Endothelial cell (in vitro differentiated cells): ENCODE results near the gene ST6GAL1. TPM values are rescaled to one million over a fixed set of nuclear protein-coding genes. Genes with fewer than 3 reads are reported as not detected.

Source experiments
- DNase-seq: peaks from one replicate; pipeline ENCODE4 v3.0.0; 2021; ENCODE audit warnings: low spot score
- H3K27ac Mint-ChIP-seq: one replicate; pipeline ENCODE4 v1.8.0; 2021; ENCODE audit warnings: mixed read lengths, inconsistent platforms; ENCODE audit not compliant: unreplicated experiment
- H3K27me3 Mint-ChIP-seq: one replicate; pipeline ENCODE4 v1.8.0; 2021; ENCODE audit warnings: mild to moderate bottlenecking, moderate library complexity, mixed read lengths, inconsistent platforms; ENCODE audit not compliant: unreplicated experiment
- H3K36me3 Mint-ChIP-seq: one replicate; pipeline ENCODE4 v1.8.0; 2021; ENCODE audit warnings: mild to moderate bottlenecking, low read depth, mixed read lengths, inconsistent platforms; ENCODE audit not compliant: unreplicated experiment
- H3K4me1 Mint-ChIP-seq: one replicate; pipeline ENCODE4 v1.8.0; 2021; ENCODE audit warnings: mild to moderate bottlenecking, mixed read lengths, inconsistent platforms; ENCODE audit not compliant: unreplicated experiment
- H3K4me3 Mint-ChIP-seq: one replicate; pipeline ENCODE4 v1.8.0; 2021; ENCODE audit warnings: mild to moderate bottlenecking, mixed read lengths, inconsistent platforms; ENCODE audit not compliant: unreplicated experiment
- H3K9me3 Mint-ChIP-seq: one replicate; pipeline ENCODE4 v1.8.0; 2021; ENCODE audit warnings: mixed read lengths, inconsistent platforms; ENCODE audit not compliant: unreplicated experiment
- total RNA-seq: library from RNA; stranded (reverse); fragmentation: NEBNext Ultra II Directional; extraction: Animal tissue kit (Norgen Biotek cat#: 25700); gene quantifications from one replicate; pipeline ENCODE4 v1.2.1, GENCODE V29; 2021; ENCODE audit not compliant: unreplicated experiment
- TF ChIP-seq, protein P1 (sequence below): fragments of 200-600 bp; sonication (generic); IDR thresholded peaks from one replicate; pipeline ENCODE4 v1.5.0; 2021; ENCODE audit warnings: antibody characterized with exemption; ENCODE audit not compliant: unreplicated experiment

The ST6GAL1 gene
- total RNA-seq, 1 donor from 2014 or later = 82.4 TPM

DNA sequence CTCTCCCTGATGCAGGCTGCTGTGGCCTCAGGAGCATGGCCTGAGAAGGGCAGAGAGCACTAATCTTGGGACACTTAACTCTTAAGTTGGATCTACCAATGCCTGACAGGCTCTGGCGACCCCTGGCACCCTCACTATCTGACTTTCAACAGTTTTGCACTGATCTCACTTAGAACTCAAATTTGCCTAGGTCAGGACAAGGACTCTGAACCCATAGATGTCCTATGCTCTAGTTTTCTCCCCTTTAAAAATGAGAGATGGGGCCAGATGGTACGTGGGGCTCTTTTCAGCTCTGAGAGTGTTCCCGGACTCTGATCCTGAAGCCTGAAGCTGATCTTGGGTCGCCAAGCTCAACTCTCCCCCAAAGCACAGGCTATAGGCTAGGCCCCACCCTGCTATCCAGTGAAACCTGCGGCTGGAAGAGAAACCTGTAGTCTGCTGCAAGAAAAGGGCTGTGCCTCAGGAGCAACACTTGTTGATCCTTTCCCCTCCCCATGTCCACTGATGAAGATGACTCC, 143.3 kb downstream of the ST6GAL1 start:
- no peaks in the 10 kb centered on the region for H3K9me3 Mint-ChIP-seq
- no peak for DNase-seq
- H3K36me3 Mint-ChIP-seq = peaks cover 47% of the 10 kb centered on the region
- no peaks in the 10 kb centered on the region for H3K27me3 Mint-ChIP-seq
- no peak overlapping the region for H3K4me3 Mint-ChIP-seq
- no peak overlapping the region for H3K27ac Mint-ChIP-seq
- TF ChIP-seq, protein P1, sequence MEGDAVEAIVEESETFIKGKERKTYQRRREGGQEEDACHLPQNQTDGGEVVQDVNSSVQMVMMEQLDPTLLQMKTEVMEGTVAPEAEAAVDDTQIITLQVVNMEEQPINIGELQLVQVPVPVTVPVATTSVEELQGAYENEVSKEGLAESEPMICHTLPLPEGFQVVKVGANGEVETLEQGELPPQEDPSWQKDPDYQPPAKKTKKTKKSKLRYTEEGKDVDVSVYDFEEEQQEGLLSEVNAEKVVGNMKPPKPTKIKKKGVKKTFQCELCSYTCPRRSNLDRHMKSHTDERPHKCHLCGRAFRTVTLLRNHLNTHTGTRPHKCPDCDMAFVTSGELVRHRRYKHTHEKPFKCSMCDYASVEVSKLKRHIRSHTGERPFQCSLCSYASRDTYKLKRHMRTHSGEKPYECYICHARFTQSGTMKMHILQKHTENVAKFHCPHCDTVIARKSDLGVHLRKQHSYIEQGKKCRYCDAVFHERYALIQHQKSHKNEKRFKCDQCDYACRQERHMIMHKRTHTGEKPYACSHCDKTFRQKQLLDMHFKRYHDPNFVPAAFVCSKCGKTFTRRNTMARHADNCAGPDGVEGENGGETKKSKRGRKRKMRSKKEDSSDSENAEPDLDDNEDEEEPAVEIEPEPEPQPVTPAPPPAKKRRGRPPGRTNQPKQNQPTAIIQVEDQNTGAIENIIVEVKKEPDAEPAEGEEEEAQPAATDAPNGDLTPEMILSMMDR = no peak
- peaks cover 18% of the 10 kb centered on the region for H3K4me1 Mint-ChIP-seq

DNA sequence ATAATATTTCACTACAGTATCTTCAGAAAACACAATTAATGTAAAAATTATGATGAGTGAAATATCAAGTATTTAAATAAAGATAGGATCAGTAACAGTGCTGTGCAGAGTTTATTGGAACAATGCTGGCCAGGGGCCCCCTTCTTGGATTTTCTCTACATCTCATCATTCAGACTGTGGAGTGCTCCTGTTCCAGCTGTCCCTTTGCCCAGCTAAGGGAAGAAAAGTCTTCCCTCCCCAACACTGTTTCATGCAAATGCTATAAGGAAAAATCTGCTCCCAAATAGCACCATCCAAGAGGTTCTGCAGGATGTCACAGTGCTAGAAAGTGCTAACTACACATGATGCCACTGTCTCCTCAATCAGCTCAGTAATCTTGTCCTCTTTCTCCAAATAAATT, 144.5 kb downstream of the ST6GAL1 start:
- no peaks in the 10 kb centered on the region for H3K27me3 Mint-ChIP-seq
- no peak overlapping the region for H3K27ac Mint-ChIP-seq
- H3K9me3 Mint-ChIP-seq = no peaks in the 10 kb centered on the region
- TF ChIP-seq, protein P1 = no peak
- DNase-seq = no peak
- H3K4me1 Mint-ChIP-seq = peaks cover 18% of the 10 kb centered on the region
- H3K4me3 Mint-ChIP-seq = no peak overlapping the region
- H3K36me3 Mint-ChIP-seq = peaks cover 42% of the 10 kb centered on the region

DNA sequence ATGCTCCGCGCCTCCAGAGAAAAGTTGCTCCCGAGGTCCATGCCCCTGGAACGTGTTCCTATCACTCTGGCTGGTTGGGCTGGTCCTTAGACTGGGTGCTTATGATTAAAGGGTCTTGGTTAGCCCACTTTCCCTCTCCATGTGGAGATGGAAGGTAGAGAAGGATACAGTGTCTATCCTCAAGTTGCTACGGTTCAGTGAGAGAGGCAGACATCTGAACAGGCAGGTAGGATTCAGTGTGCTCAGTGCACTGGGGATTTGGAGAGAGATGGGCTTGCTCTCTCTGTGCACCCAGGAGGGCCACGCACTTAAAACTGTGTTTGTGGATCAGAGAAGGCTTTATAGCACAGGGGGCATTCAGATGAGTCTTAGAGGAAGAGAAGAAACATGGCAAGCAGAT, 146.0 kb downstream of the ST6GAL1 start:
- DNase-seq = no peak
- H3K36me3 Mint-ChIP-seq = peaks cover 33% of the 10 kb centered on the region
- H3K4me1 Mint-ChIP-seq = peaks cover 18% of the 10 kb centered on the region
- H3K9me3 Mint-ChIP-seq = no peaks in the 10 kb centered on the region
- H3K27me3 Mint-ChIP-seq = no peaks in the 10 kb centered on the region
- H3K4me3 Mint-ChIP-seq = no peak overlapping the region
- TF ChIP-seq, protein P1 = no peak
- H3K27ac Mint-ChIP-seq = no peak overlapping the region

DNA sequence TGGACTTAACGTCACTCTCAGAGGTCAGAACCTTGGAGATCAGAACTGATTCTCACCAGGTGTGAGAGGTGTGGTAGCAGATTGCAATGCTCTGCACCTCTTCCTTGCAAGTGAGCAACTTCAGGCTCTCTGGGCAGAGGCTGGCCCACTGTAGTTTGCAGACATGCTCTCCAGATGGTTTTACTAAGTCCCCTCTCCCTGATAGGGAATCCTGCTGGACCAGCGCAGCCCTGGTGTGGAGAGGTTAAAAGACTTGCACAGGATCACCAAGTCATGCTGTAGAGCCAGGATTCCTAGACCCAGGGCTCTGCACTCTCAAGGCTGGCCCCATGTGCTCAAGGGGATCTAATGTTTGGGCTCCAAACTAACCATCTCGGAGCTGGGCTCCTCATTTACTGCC, 146.8 kb downstream of the ST6GAL1 start:
- no peak overlapping the region for H3K4me3 Mint-ChIP-seq
- no peaks in the 10 kb centered on the region for H3K27me3 Mint-ChIP-seq
- H3K27ac Mint-ChIP-seq = no peak overlapping the region
- H3K9me3 Mint-ChIP-seq = no peaks in the 10 kb centered on the region
- TF ChIP-seq, protein P1 = no peak
- H3K36me3 Mint-ChIP-seq = peaks cover 33% of the 10 kb centered on the region
- no peak for DNase-seq
- peaks cover 16% of the 10 kb centered on the region for H3K4me1 Mint-ChIP-seq

DNA sequence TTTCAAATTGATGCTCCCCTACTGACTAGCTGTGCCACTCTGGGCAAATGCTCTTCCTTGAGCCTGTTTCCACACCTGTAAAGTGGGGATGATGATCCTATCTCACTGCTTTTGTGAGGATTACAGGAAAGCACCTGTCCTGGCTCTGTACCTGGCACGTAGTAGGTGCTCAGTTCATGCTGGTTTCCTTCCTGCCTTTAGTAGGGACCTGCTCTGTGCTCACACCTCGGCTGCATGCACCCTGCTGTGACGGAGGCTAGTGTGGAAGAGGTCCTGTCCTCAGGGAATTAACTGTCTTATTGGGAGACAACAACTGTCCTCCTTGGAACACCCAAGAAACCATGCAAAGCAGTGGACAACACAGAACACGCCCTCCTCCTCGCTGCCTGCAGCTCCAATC, 147.2 kb downstream of the ST6GAL1 start:
- H3K4me3 Mint-ChIP-seq = no peak overlapping the region
- TF ChIP-seq, protein P1 = no peak
- no peak for DNase-seq
- no peaks in the 10 kb centered on the region for H3K9me3 Mint-ChIP-seq
- H3K27ac Mint-ChIP-seq = no peak overlapping the region
- no peaks in the 10 kb centered on the region for H3K27me3 Mint-ChIP-seq
- peaks cover 12% of the 10 kb centered on the region for H3K4me1 Mint-ChIP-seq
- peaks cover 33% of the 10 kb centered on the region for H3K36me3 Mint-ChIP-seq
